ENCODE results near the gene CFAP99. TPM values are rescaled to one million over a fixed set of nuclear protein-coding genes. Genes with fewer than 3 reads are reported as not detected.

Gene CFAP99
- total and polyA plus RNA-seq, 2 of the 8 experiments (the other 6 are each of a cell fraction or from before 2014, with no cell fraction given): not detected

DNA sequence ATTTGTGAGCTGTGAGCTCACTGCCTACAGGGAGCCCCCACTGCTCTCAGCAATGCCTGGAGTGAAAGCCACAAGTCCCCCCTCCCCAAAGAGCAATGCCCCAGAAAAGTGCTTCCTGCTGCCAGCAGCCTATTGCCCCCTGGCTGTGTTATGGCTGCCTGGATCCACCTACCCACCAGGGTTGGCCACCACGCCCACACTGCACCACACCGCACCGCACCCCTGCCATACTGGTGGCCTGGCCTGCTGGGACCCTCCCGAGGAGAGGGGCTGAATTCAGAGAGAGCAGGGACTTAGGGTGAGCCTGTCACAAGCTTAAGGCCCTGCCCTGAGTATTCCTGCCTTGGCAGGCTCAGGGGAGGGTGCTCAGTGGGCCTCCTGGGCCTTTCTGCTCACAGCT lies 4.3 kb downstream of the CFAP99 start (continued):
- TF ChIP-seq SAP30 (IDR thresholded peaks at IDR 0.05; ENCODE audit: insufficient read depth, insufficient replicate concordance, low read length) (no peak), BRCA1 (IDR thresholded peaks at IDR 0.05; ENCODE audit: low read depth, low read length) (no peak), EP300 (IDR thresholded peaks at IDR 0.05; ENCODE audit: borderline replicate concordance in 1 of 2, low read depth in 2 of 2, low read length in 2 of 2) (no peak), CTBP2 (IDR thresholded peaks at IDR 0.05; ENCODE audit: borderline replicate concordance, insufficient read depth, insufficient read length, low read length) (no peak), TAF7 (optimal IDR thresholded peaks at IDR 0.05; ENCODE audit: borderline replicate concordance, low read depth, low read length) (no peak), FOSL1 (IDR thresholded peaks at IDR 0.05; ENCODE audit: insufficient read depth, low read depth, low read length) (no peak), MAFK (IDR thresholded peaks at IDR 0.05; ENCODE audit: low read depth, low read length) (no peak), BCL11A (IDR thresholded peaks at IDR 0.05; ENCODE audit: low read depth in 2 of 2, low read length in 2 of 2) (no peak), KDM5A (IDR thresholded peaks at IDR 0.05; ENCODE audit: low read length) (no peak)
- TF ChIP-seq, protein P1, sequence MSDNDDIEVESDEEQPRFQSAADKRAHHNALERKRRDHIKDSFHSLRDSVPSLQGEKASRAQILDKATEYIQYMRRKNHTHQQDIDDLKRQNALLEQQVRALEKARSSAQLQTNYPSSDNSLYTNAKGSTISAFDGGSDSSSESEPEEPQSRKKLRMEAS (IDR thresholded peaks at IDR 0.05): no peak

Measured in H1 (cell line).